A673 (cell line): ENCODE results near the gene TIRAP. TPM values are rescaled to one million over a fixed set of nuclear protein-coding genes. Genes with fewer than 3 reads are reported as not detected.

ENCODE experiments used
- BruUV-seq: library from RNA; stranded (reverse); fragments of 400-500 nt; replicated peaks from 2 replicates; lab custom pipeline; 2021; lab: Mats Ljungman, UMichigan
- CTCF ChIA-PET: fragments of 300-600 bp; sonication (Branson Sonifier 250); formaldehyde crosslinking; loops from one replicate; lab custom pipeline; 2022; ENCODE audit warnings: antibody characterized with exemption; lab: Charles Lee
- POLR2A ChIA-PET: fragments of 300-600 bp; sonication (Branson Sonifier 250); formaldehyde crosslinking; loops from one replicate; lab custom pipeline; 2022; ENCODE audit warnings: antibody characterized with exemption; ENCODE audit not compliant: low non-redundant PET; lab: Charles Lee
- DNase-seq: peaks from one replicate; pipeline ENCODE4 v3.0.0-alpha.2; 2015; ENCODE audit warnings: low spot score
- H3K27ac ChIP-seq: fragments of 200-600 bp; sonication (generic); 2 replicates; pipeline ENCODE4 v1.5.1; 2016; ENCODE audit warnings: mixed run types, low read depth, mild to moderate bottlenecking, mixed read lengths, antibody characterized with exemption, low read length; ENCODE audit not compliant: poor library complexity, severe bottlenecking
- H3K27me3 ChIP-seq: fragments of 200-600 bp; sonication (generic); replicated peaks from 2 replicates; pipeline ENCODE4 v1.6.1; 2017; ENCODE audit warnings: mixed run types, low read depth, mild to moderate bottlenecking, mixed read lengths, antibody characterized with exemption, low read length; ENCODE audit not compliant: insufficient read depth, poor library complexity
- H3K36me3 ChIP-seq: fragments of 200-600 bp; sonication (generic); 2 replicates; pipeline ENCODE4 v1.6.1; 2016; ENCODE audit warnings: mixed run types, mild to moderate bottlenecking, mixed read lengths, antibody characterized with exemption, low read length; ENCODE audit not compliant: insufficient read depth, poor library complexity, severe bottlenecking
- H3K4me1 ChIP-seq: fragments of 200-600 bp; sonication (generic); 2 replicates; pipeline ENCODE4 v1.6.1; 2017; ENCODE audit warnings: mixed run types, mild to moderate bottlenecking, mixed read lengths, antibody characterized with exemption, low read length; ENCODE audit not compliant: insufficient read depth, poor library complexity, severe bottlenecking
- H3K4me3 ChIP-seq: fragments of 200-600 bp; sonication (generic); 2 replicates; pipeline ENCODE4 v1.5.1; 2016; ENCODE audit warnings: low read depth, mixed run types, mild to moderate bottlenecking, mixed read lengths, low read length; ENCODE audit not compliant: poor library complexity, severe bottlenecking
- H3K9me3 ChIP-seq: fragments of 200-600 bp; sonication (generic); 2 replicates; pipeline ENCODE4 v1.6.1; 2016; ENCODE audit warnings: mixed run types, low read depth, mild to moderate bottlenecking, mixed read lengths, antibody characterized with exemption, low read length; ENCODE audit not compliant: poor library complexity, severe bottlenecking
- EZH2 ChIP-seq: fragments of 200-600 bp; sonication (generic); IDR thresholded peaks from 2 replicates; pipeline ENCODE4 v1.6.1; 2017; ENCODE audit warnings: borderline replicate concordance, low read depth, mild to moderate bottlenecking, mixed read lengths, antibody characterized with exemption, low read length; ENCODE audit not compliant: poor library complexity, severe bottlenecking
- intact Hi-C: fragments of 100-400 bp; cut with micrococcal nuclease; formaldehyde crosslinking; loops from one replicate; pipeline ENCODE4 v1.10.0; 2022; ENCODE audit not compliant: unreplicated experiment
- total RNA-seq: library from RNA; stranded (reverse); gene quantifications from 2 replicates; pipeline ENCODE4 v1.2.3, GENCODE V29; 2021
- TF ChIP-seq, protein P1 (sequence below): fragments of 300-800, 200-600 bp; sonication (generic); conservative IDR thresholded peaks from 2 replicates; pipeline ENCODE4 v1.5.1; 2017; ENCODE audit warnings: low read depth, mild to moderate bottlenecking, antibody characterized with exemption, low read length, moderate library complexity, mixed read lengths

Gene TIRAP
- total RNA-seq, 1 experiment from 2014 or later: 11.3 TPM

DNA sequence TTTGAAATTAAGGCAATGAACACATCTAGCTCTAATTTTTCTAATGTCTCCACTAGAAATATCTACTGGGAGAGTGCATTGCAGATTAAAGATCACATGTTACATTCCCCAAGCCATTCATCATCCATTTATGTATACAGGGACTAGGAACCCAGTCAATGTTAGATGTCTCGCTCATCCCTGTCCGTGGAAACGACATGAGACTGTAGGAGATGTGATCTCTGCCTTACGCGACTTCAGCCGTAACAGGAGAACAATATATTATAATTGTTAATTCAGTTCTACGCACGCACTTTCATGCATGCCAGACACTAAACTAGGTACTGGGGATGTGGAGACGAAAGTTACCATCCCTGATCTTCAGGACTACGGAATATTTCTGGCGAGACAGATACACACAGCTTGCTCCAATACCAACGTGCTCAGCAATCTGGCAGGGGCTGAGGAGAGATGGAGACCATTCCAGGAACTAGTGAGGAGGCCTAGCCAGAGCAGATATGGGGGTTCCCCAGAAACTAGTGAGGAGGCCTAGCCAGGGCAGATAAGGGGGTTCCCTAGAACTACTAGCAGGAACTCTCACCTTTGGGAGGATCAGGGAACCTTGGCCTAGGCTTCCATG is 21.7 kb downstream of the TIRAP start:
- H3K9me3 ChIP-seq: no peaks in the 10 kb centered on the region
- H3K27ac ChIP-seq: peak overlapping the region; percentile 95
- ChIA-PET CTCF (interaction anchor here (1.3 kb wide), 1 partner anchor 176 kb away, joined by 3 read pairs; no protein-coding TSS in a partner anchor), POLR2A (interaction anchor here (0.6 kb wide), 2 partner anchors 33 to 273 kb away, joined by 3 read pairs; no protein-coding TSS in a partner anchor)
- intact Hi-C loops: no loop called here
- BruUV-seq: TSS peak; percentile 76
- DNase-seq: no peak
- TF ChIP-seq, protein P1, sequence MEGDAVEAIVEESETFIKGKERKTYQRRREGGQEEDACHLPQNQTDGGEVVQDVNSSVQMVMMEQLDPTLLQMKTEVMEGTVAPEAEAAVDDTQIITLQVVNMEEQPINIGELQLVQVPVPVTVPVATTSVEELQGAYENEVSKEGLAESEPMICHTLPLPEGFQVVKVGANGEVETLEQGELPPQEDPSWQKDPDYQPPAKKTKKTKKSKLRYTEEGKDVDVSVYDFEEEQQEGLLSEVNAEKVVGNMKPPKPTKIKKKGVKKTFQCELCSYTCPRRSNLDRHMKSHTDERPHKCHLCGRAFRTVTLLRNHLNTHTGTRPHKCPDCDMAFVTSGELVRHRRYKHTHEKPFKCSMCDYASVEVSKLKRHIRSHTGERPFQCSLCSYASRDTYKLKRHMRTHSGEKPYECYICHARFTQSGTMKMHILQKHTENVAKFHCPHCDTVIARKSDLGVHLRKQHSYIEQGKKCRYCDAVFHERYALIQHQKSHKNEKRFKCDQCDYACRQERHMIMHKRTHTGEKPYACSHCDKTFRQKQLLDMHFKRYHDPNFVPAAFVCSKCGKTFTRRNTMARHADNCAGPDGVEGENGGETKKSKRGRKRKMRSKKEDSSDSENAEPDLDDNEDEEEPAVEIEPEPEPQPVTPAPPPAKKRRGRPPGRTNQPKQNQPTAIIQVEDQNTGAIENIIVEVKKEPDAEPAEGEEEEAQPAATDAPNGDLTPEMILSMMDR: no peak
- TF ChIP-seq EZH2: no peak
- no peaks in the 10 kb centered on the region for H3K36me3 ChIP-seq
- peak overlapping the region; percentile 75 for H3K4me3 ChIP-seq
- peaks cover 4% of the 10 kb centered on the region for H3K4me1 ChIP-seq
- H3K27me3 ChIP-seq: no peaks in the 10 kb centered on the region

DNA sequence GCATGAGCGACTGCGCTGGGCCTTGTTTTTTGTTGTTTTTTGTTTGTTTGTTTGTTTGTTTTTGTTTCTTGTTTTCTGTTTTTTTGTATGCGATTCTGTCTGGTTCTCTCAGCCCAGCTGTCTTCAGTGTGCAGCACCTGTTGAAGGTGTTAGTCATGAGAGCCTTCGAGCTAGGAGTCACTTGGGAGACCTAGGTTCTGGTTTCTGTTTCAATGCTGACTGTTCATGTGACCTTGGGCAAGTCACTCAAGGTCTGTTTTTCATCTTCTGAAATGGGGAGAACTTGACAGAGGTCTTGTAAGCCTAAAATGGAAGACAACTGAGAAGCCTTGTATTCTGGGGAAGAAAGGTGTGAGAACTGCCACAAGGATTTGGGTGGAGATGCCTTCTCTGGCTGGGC is 22.8 kb downstream of the TIRAP start:
- no peak overlapping the region for H3K4me3 ChIP-seq
- no TSS peak for BruUV-seq
- POLR2A ChIA-PET: no interaction called here

DNA sequence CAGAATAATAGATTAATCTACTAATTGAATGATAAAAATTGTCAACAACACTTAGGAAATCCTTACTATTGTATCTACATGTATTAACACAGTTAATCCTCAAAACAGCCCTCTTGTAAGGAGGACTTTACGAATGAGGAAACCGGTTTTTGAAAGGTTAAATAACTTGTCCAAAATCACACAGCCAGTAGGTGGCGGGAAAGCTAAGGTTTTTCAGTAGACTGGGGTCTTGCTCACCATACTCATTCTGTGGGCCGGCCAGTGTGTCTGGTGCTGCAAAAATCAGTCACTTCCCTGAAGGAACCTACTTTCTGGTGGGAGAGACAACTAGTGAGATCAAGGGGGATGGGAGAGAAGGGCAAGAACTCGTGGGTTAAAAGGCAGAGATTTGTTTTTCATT is 24.8 kb downstream of the TIRAP start:
- Histone ChIP-seq H3K27ac (no peak overlapping the region), H3K27me3 (no peaks in the 10 kb centered on the region), H3K9me3 (no peaks in the 10 kb centered on the region), H3K36me3 (no peaks in the 10 kb centered on the region), H3K4me1 (peaks cover 4% of the 10 kb centered on the region), H3K4me3 (no peak overlapping the region)
- ChIA-PET POLR2A (no interaction called here), CTCF (interaction anchor here (0.6 to 1.7 kb wide), 3 partner anchors 111 to 173 kb away, joined by 5 to 6 read pairs (median 5); no protein-coding TSS in a partner anchor)
- intact Hi-C loops: no loop called here
- BruUV-seq: no TSS peak
- TF ChIP-seq, protein P1: peak; percentile 59
- no peak for TF ChIP-seq EZH2
- DNase-seq: peak; percentile 77

More for the DNA sequence above, 22.8 kb downstream of the TIRAP start:
- Histone ChIP-seq H3K36me3 (no peaks in the 10 kb centered on the region), H3K27me3 (no peaks in the 10 kb centered on the region), H3K27ac (no peak overlapping the region), H3K4me1 (peaks cover 4% of the 10 kb centered on the region), H3K9me3 (no peaks in the 10 kb centered on the region)
- no peak for DNase-seq
- CTCF ChIA-PET: no interaction called here
- intact Hi-C loops: no loop called here
- TF ChIP-seq EZH2: no peak
- TF ChIP-seq, protein P1: no peak
